GM19324 (cell line): ENCODE results near the gene KPNA1.
"Not testable (repeated sequence)": the region's sequence is repeated elsewhere in the genome, so short reads cannot be mapped to it uniquely, and the experiment has no call there.

Source experiments
- ATAC-seq: cut with Tn5 transposase; IDR thresholded peaks from one replicate; pipeline ENCODE4 v1.9.1; 2021; ENCODE audit warnings: mild to moderate bottlenecking, moderate library complexity; ENCODE audit not compliant: unreplicated experiment, low FRiP score

Gene KPNA1

GRCh38 chr3:122484985-122485384 lies 29.8 kb downstream of the KPNA1 start:
- ATAC-seq, result no peak

DNA sequence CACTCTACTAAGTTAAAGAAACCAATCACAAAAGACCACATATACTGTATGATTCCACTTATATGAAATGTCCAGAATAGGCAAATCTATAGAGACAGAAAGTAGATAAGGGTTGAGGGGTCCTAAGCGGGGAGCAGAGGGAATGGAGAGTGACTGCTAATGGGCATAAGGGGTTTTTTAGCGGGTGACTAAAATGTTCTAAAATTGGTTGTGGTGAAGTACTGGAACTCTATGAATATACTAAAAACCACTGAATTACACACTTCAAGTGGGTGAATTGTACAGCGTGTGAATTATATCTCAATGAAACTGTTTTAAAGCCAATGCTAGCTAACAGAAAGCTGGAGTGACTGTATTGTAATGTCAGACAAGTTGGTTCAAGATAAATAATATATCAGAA lies 33.3 kb downstream of the KPNA1 start:
- ATAC-seq, result no peak

DNA sequence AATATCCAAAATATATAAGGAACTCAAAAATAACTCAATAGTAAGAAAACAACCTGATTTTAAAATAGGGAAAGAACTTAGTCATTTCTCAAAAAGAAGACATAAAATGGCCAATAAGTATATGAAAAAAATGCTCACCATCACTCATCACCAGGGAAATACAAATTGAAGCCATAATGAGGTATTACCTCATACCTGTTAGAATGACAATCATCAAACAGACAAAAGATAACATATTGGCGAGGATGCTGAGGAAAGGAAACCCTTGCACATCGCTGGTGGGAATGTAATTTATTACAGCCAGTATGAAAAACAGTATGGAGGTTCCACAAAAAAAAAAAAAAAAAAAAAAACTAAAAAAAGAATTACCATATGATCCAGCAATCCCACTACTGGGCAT lies 38.2 kb downstream of the KPNA1 start:
- ATAC-seq, result no peak

DNA sequence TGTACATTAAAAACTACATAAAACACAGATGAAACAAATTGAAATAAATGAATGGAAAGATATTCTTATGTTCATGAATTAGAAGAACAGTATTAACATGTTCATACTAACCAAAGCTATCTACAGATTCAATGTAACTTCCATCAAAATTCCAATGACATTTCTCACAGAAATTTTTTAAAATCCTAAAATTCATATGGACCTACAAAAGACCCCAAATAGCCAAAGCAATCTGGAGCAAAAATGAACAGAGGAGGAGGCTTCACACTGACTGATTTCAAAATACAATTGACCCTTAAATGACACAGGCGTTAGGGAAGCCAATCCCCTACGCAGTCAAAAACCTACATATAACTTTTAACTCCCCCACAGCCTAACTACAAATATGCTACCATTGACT lies 39.4 kb downstream of the KPNA1 start:
- ATAC-seq, result no peak

- ATAC-seq, result peak; percentile 15
Measured at GRCh38 chr3:122469659-122470058, 45.1 kb downstream of the KPNA1 start.

DNA sequence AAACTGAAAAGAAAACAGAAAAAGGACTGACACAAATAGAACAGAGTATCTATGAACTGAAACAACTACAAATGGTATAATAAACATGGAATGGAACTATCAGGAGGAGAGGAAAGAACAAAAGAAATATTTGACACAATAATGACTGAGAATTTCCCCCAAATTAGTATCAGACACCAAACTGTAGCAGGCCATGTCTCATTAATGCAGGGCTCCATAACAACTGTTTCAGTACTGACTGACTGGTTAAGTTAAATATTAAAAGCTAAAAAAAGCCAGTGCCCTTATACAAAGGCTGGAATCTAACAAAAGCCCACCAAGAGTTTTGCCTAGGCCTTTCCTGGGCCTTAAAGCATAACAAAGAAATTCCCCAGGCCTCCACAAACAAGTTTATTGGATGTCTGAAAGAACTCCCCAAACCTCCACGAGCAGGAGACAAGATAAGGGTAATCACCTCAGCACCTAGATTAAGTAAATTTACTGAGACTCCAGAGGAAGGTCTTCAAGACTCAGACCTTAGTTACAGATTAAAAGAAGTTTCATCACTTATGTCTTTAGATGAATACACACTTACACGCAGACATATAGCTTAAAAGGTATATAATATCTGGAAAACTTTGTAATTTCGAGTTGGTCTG lies 45.7 kb downstream of the KPNA1 start:
- peak; percentile 54 for ATAC-seq

DNA sequence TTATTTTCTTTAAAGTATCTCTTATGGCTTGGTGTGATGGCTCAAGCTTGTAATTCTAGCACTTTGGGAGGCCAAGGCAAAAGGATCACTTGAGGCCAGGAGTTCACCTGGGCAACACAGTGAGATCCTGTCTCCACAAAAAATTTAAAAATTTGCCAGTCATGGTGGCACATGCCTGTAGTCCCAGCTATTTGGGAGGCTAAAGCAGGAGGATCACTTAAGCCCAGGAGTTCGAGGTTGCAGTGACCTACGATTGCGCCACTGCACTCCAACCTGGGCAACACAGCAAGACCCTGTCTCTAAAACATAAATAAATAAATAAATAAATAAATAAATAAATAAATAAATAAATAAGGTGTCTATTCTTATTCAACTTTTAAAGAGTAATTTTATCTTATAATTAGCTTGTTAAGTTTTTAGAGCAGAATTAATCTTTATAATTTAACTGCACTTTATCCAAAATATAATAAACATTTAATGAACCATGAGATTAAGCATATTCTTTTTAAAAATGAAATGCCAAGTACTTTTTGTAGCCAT lies 48.0 kb downstream of the KPNA1 start:
- no peak for ATAC-seq

- ATAC-seq, result no peak
Measured at GRCh38 chr3:122464659-122465058, 50.1 kb downstream of the KPNA1 start.

GRCh38 chr3:122462406-122462805 lies 52.3 kb downstream of the KPNA1 start:
- no peak for ATAC-seq

DNA sequence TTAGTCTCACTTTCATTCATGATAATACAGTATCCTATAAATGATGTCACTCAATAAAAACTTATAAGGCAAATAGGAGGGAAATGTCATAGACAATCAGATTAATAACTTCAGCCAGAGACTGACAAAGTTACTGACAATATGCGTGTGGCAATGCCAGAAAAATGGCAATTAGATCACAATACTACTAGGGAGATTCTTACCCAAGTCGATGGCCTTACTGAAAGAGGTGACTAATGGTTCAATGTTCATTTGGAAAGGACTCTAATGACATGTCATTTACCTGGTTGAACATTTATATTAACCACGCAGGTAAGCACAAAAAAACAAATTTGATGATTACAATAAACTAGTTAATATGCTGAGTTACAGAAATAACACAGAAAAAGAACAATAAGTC lies 52.9 kb downstream of the KPNA1 start:
- no peak for ATAC-seq

GRCh38 chr3:122458992-122459391 lies 55.7 kb downstream of the KPNA1 start:
- ATAC-seq, result no peak

DNA sequence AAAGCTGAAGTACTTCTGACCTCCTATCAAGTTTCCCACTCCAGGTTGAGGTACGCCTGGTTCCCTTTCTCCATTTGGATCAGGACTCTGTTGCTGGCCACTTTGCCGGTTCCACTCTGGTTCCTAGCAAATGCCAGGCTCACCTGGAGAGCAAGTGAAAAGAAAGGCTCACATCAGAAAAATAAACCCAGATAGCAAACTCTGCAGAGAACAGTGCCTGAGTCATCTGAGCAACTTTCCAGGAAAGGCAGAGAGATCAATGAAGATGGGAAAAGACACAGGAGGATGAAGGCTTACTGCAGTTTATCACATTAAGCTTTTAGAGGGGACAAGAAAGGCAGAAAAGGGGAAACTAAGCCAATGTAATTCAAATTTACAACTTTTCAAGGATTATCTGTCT lies 57.0 kb downstream of the KPNA1 start:
- no peak for ATAC-seq

GRCh38 chr3:122456074-122456473 lies 58.7 kb downstream of the KPNA1 start:
- no peak for ATAC-seq

- no peak for ATAC-seq
Measured at GRCh38 chr3:122451371-122451770, 63.4 kb downstream of the KPNA1 start.

- not testable (repeated sequence) for ATAC-seq
Measured at GRCh38 chr3:122448218-122448617, 66.5 kb downstream of the KPNA1 start.

- not testable (repeated sequence) for ATAC-seq
Measured at GRCh38 chr3:122444491-122444887, 70.2 kb downstream of the KPNA1 start.

DNA sequence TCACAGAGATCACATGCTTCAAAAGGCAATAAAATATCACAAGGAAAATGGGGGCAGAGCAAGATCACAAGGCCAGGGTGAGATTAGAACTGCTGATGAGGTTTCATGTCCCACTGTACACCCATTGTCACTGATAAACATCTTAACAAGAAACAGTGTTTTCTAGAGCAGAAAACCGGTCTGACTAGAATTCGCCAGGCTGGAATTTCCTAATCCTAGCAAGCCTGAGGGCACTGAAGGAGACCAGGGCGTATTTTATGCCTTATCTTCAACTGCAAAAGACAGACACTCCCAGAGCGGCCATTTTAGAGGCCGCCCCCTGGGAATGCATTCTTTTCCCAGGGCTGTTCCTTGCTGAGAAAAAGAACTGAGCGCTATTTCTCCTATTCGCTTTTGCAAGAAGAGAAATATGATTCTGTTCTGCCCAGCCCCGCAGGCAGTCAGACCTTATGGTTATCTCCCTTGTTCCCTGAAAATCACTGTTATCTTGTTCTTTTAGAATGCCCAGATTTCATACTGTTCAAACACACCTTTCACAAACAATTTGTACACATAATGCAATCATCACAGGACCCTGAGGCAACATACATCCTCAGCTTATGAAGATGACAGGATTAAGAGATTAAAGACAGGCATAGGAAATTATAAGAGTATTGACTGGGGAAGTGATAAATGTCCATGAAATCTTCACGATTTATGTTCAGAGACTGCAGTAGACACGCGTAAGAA lies 70.8 kb downstream of the KPNA1 start:
- ATAC-seq, result not testable (repeated sequence)

GRCh38 chr3:122443090-122443489 lies 71.6 kb downstream of the KPNA1 start:
- ATAC-seq, result no peak

GRCh38 chr3:122435950-122436349 lies 78.8 kb downstream of the KPNA1 start:
- ATAC-seq, result no peak

- no peak for ATAC-seq
Measured at GRCh38 chr3:122430371-122430770, 84.4 kb downstream of the KPNA1 start.

GRCh38 chr3:122427857-122428471 lies 86.8 kb downstream of the KPNA1 start:
- ATAC-seq, result no peak

- ATAC-seq, result no peak
Measured at GRCh38 chr3:122421836-122422235, 92.9 kb downstream of the KPNA1 start.
